Hepatocyte (in vitro differentiated cells): ENCODE results near the gene HNRNPR. TPM values are rescaled to one million over a fixed set of nuclear protein-coding genes. Genes with fewer than 3 reads are reported as not detected.

Experiments
- DNase-seq: peaks from one replicate; pipeline ENCODE4 v3.0.0-alpha.2; 2016; ENCODE audit warnings: low spot score
- H2AFZ ChIP-seq: fragments of 200-600 bp; sonication (generic); 2 replicates; pipeline ENCODE4 v1.6.0; 2016; ENCODE audit warnings: antibody characterized with exemption, mild to moderate bottlenecking
- H3K27ac ChIP-seq: fragments of 200-600 bp; sonication (generic); 2 replicates; pipeline ENCODE4 v1.5.1; 2016; ENCODE audit warnings: mild to moderate bottlenecking
- H3K27me3 ChIP-seq: fragments of 200-600 bp; sonication (generic); 2 replicates; pipeline ENCODE4 v1.6.1; 2016
- H3K36me3 ChIP-seq: fragments of 200-600 bp; sonication (generic); replicated peaks from 2 replicates; pipeline ENCODE4 v1.5.1; 2016; ENCODE audit warnings: low read depth; ENCODE audit not compliant: insufficient read depth
- H3K4me1 ChIP-seq: fragments of 200-600 bp; sonication (generic); 2 replicates; pipeline ENCODE4 v1.5.1; 2016; ENCODE audit warnings: mild to moderate bottlenecking, moderate library complexity; ENCODE audit not compliant: insufficient read depth
- H3K4me2 ChIP-seq: fragments of 200-600 bp; sonication (generic); 2 replicates; pipeline ENCODE4 v1.6.0; 2016
- H3K4me3 ChIP-seq: fragments of 200-600 bp; sonication (generic); 2 replicates; pipeline ENCODE4 v1.5.1; 2016; ENCODE audit warnings: mild to moderate bottlenecking
- H3K79me2 ChIP-seq: fragments of 200-600 bp; sonication (generic); 2 replicates; pipeline ENCODE4 v1.6.0; 2017; ENCODE audit warnings: mild to moderate bottlenecking
- H3K9me2 ChIP-seq: fragments of 200-600 bp; sonication (generic); replicated peaks from 2 replicates; pipeline ENCODE4 v1.6.0; 2017; ENCODE audit warnings: mild to moderate bottlenecking; ENCODE audit not compliant: insufficient read depth
- H3K9me3 ChIP-seq: fragments of 200-600 bp; sonication (generic); 2 replicates; pipeline ENCODE4 v1.5.1; 2016; ENCODE audit warnings: low read depth, mild to moderate bottlenecking
- H4K20me1 ChIP-seq: fragments of 200-600 bp; sonication (generic); 2 replicates; pipeline ENCODE4 v1.6.0; 2016; ENCODE audit warnings: mild to moderate bottlenecking; ENCODE audit not compliant: insufficient read depth, poor library complexity, severe bottlenecking
- CTCF ChIP-seq: fragments of 200-600 bp; sonication (generic); IDR thresholded peaks from 2 replicates; pipeline ENCODE4 v1.5.1; 2016; ENCODE audit warnings: antibody characterized with exemption, mild to moderate bottlenecking; ENCODE audit not compliant: poor library complexity
- EZH2 ChIP-seq: fragments of 200-600 bp; sonication (generic); IDR thresholded peaks from 2 replicates; pipeline ENCODE4 v1.6.1; 2016; ENCODE audit warnings: antibody characterized with exemption, mild to moderate bottlenecking, borderline replicate concordance
- EZH2phosphoT487 ChIP-seq: fragments of 200-600 bp; sonication (generic); IDR thresholded peaks from one replicate; pipeline ENCODE4 v1.6.1; 2018; ENCODE audit warnings: antibody characterized with exemption, mild to moderate bottlenecking, low read depth, moderate library complexity; ENCODE audit not compliant: unreplicated experiment, severe bottlenecking
- WGBS: methylation state at CpG from one replicate; pipeline ENCODE4 v1.1.6; 2016; ENCODE audit warnings: low lambda C conversion rate; ENCODE audit errors: missing lambda C conversion rate; 5-methylcytosine and 5-hydroxymethylcytosine counted together
- polyA plus RNA-seq: library from polyadenylated mRNA; unstranded; fragments of >200 nt; fragmentation: Nextera tagmentation; extraction: Ambion mirVana; gene quantifications from 2 replicates; pipeline ENCODE4 v1.2.1, GENCODE V29; 2016
- total RNA-seq: library from RNA; depleted of rRNA; stranded (reverse); fragments of >200 nt; gene quantifications from 2 replicates; pipeline ENCODE4 v1.2.3, GENCODE V29; 2014

Gene HNRNPR
- total and polyA plus RNA-seq, 2 experiments from 2014 or later: 106 to 112 TPM

- H3K4me2 ChIP-seq: no peak overlapping the region
- H3K27ac ChIP-seq: no peak overlapping the region
- DNase-seq: no peak
- 95% methylated on average over 9 of the region's 9 CpGs for WGBS
- no peaks in the 10 kb centered on the region for H3K9me3 ChIP-seq
- H3K4me3 ChIP-seq: no peak overlapping the region
- no peaks in the 10 kb centered on the region for H3K4me1 ChIP-seq
- TF ChIP-seq EZH2 (no peak), EZH2phosphoT487 (no peak), CTCF (no peak)
- no peaks in the 10 kb centered on the region for H3K9me2 ChIP-seq
- no peaks in the 10 kb centered on the region for H3K36me3 ChIP-seq
- no peaks in the 10 kb centered on the region for H3K27me3 ChIP-seq
- no peak overlapping the region for H2AFZ ChIP-seq
- H4K20me1 ChIP-seq: no peaks in the 10 kb centered on the region
- H3K79me2 ChIP-seq: no peaks in the 10 kb centered on the region
Measured at GRCh38 chr1:23290836-23291565, 53.1 kb downstream of the HNRNPR start.

GRCh38 chr1:23288671-23289070, 55.4 kb downstream of the HNRNPR start:
- no peak for DNase-seq
- no peaks in the 10 kb centered on the region for H3K9me2 ChIP-seq
- H3K36me3 ChIP-seq: no peaks in the 10 kb centered on the region
- H3K4me2 ChIP-seq: no peak overlapping the region
- H2AFZ ChIP-seq: no peak overlapping the region
- WGBS: 75% methylated on average over 3 of the region's 3 CpGs
- H3K27ac ChIP-seq: no peak overlapping the region
- TF ChIP-seq EZH2phosphoT487 (no peak), CTCF (no peak), EZH2 (no peak)
- H4K20me1 ChIP-seq: no peaks in the 10 kb centered on the region
- no peaks in the 10 kb centered on the region for H3K9me3 ChIP-seq
- no peaks in the 10 kb centered on the region for H3K4me1 ChIP-seq
- H3K27me3 ChIP-seq: no peaks in the 10 kb centered on the region
- no peak overlapping the region for H3K4me3 ChIP-seq
- no peaks in the 10 kb centered on the region for H3K79me2 ChIP-seq

- no peaks in the 10 kb centered on the region for H4K20me1 ChIP-seq
- H3K4me3 ChIP-seq: no peak overlapping the region
- no peak for TF ChIP-seq CTCF
- TF ChIP-seq EZH2phosphoT487: no peak
- no peak for TF ChIP-seq EZH2
- no peak overlapping the region for H2AFZ ChIP-seq
- DNase-seq: no peak
- H3K9me3 ChIP-seq: no peaks in the 10 kb centered on the region
- no peak overlapping the region for H3K4me2 ChIP-seq
- H3K79me2 ChIP-seq: no peaks in the 10 kb centered on the region
- H3K36me3 ChIP-seq: no peaks in the 10 kb centered on the region
- no peaks in the 10 kb centered on the region for H3K4me1 ChIP-seq
- H3K27me3 ChIP-seq: no peaks in the 10 kb centered on the region
- no peaks in the 10 kb centered on the region for H3K9me2 ChIP-seq
- H3K27ac ChIP-seq: no peak overlapping the region
Measured at GRCh38 chr1:23288201-23288600, 55.9 kb downstream of the HNRNPR start.

GRCh38 chr1:23286401-23286800, 57.7 kb downstream of the HNRNPR start:
- 73% methylated on average over 1 of the region's 1 CpG for WGBS
- no peak overlapping the region for H3K4me3 ChIP-seq

More at GRCh38 chr1:23286401-23286800, 57.7 kb downstream of the HNRNPR start:
- Histone ChIP-seq H3K9me2 (no peaks in the 10 kb centered on the region), H3K27me3 (no peaks in the 10 kb centered on the region), H3K27ac (no peak overlapping the region), H3K36me3 (peaks cover 5% of the 10 kb centered on the region), H3K4me1 (no peaks in the 10 kb centered on the region), H3K79me2 (no peaks in the 10 kb centered on the region), H2AFZ (no peak overlapping the region), H3K9me3 (no peaks in the 10 kb centered on the region), H3K4me2 (no peak overlapping the region), H4K20me1 (no peaks in the 10 kb centered on the region)
- TF ChIP-seq CTCF (no peak), EZH2 (no peak), EZH2phosphoT487 (no peak)
- no peak for DNase-seq
